ENCODE data around the gene ABCC10.
"Not testable (repeated sequence)": the region's sequence is repeated elsewhere in the genome, so short reads cannot be mapped to it uniquely, and the experiment has no call there.

Gene ABCC10

DNA sequence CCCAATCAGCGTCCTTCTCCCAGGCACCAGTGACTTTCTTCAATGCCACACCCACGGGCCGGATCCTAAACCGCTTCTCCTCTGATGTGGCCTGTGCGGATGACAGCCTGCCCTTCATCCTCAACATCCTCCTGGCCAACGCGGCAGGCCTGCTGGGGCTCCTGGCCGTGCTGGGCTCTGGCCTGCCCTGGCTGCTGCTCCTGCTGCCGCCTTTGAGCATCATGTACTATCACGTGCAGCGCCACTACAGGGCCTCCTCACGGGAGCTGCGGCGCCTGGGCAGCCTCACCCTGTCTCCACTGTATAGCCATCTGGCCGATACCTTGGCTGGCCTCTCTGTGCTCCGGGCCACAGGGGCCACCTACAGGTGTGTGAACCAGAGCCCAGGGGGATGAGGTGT lies 18.2 kb downstream of the ABCC10 start:
- DNase-seq, result no peak

DNA sequence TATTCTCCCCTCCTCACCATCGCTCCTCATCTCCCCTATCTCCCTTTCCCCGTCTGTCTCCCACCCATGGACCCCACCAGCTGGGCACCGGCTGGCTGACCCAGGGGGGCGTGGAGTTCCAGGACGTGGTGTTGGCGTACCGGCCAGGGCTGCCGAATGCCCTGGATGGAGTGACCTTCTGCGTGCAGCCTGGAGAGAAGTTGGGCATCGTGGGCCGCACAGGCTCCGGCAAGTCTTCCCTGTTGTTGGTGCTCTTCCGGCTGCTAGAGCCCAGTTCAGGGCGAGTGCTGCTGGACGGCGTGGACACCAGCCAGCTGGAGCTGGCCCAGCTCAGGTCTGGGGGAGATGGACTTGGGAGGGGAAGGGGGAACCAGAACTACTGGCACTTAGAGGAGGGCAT lies 20.3 kb downstream of the ABCC10 start:
- no peak for DNase-seq

DNA sequence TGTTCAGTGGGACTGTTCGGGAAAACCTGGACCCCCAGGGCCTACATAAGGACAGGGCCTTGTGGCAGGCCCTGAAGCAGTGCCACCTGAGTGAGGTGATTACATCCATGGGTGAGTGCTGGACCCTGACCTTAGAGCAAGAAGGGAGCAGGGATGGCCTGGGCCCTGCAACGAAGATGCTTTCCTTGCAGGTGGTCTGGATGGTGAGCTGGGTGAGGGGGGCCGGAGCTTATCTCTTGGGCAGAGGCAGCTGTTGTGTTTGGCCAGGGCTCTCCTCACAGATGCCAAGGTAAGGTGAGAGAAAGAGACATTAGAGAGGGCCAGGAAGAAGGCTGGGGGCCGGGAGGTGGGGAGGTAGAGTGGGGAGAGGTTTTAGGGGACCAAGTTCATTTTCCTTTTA lies 21.6 kb downstream of the ABCC10 start:
- DNase-seq, result no peak

DNA sequence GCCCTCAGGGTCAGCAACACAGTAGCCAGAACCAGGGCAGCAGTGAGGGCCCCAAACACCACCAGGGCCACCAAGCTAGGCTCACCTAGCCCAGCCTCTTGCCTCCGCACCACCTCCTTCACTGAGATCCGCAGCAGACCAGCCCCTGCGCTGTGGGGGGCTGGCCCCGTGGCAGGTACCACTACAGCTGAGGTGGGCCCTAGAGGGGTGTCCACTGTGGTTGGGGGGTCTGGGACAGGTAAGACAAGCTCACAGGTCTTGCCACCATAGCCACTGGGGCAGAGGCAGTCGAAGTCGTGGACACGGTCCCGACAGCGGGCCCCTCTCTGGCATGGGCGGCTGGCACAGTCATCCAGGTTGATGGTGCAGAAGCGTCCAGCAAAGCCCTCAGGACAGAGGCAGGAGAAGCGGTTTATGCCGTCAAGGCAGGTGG lies 23.4 kb downstream of the ABCC10 start:
- DNase-seq, result no peak

DNA sequence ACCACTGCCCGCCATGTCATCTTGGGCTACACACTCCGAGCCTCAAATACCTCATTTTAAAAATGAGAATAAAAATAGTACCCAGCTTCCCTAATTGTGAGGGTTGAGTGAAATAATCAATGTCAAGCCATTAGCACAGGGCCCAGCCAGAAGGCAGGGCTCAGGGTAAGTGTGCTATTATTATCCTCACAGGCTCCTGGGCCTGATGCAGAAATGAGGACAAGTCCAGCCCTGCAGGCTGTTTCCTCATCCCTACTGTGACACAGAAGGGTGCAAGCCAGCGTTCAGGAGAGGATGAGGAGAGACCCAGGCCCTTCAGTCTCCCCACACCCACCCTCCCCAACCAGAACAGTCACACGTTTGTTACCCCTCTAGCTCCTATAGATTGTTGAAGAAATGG lies 24.0 kb downstream of the ABCC10 start:
- DNase-seq, result no peak

DNA sequence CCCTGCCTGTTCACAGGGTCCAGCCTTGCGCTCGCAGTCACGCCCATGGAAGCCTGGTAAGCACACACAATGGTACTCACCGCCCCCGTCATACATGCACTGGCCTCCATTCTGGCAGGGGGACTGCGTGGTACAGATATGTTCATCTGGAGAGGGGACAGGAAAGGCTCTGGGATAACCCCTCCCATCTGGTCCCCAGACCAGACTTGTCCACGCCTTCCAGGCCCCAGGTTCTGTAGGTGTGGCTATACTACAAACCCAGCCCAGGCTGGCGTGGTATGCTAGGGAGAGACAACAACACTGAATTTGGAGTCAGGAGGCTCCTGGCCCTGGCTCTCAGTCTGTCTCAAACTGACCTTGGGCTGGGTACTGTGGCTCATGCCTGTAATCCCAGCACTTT lies 24.6 kb downstream of the ABCC10 start:
- no peak for DNase-seq

DNA sequence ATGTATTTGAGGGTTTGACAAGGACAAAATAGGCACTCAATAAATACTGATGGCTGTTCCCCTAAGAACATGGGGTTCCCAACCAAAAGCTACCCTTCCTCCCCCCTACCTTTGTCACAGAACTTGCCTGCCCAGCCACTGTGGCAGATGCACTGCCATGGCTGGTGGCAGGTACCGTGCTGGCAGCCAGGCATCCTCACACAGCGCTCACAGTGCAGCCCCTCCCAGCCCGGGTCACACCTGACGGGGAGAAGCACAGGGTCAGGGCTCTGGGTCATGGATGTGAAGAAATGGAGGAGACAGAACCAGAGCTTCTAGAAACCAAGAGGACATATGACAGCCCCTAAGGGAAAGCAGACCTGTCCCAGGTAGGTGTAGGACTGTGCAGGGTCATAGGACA lies 25.6 kb downstream of the ABCC10 start:
- DNase-seq, result no peak

DNA sequence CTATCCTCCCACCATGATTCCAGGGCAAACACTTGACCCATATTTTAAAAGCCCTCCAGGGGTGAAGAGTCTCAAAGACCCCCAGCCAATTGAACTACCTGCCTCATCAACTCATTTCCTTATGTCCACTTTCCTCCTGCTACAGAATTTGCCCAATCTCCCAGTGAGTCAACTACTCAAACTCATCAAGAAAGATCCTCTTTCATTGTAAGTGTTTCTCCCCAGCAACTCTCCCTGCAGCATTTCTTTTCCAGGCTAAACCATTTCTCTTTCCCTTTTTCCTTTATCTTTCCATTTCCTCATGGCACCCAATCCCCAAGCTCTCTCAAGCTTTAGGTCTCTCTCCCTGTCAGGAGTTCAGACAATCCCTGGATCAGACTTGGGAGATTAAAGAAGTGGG lies 26.5 kb downstream of the ABCC10 start:
- no peak for DNase-seq

DNA sequence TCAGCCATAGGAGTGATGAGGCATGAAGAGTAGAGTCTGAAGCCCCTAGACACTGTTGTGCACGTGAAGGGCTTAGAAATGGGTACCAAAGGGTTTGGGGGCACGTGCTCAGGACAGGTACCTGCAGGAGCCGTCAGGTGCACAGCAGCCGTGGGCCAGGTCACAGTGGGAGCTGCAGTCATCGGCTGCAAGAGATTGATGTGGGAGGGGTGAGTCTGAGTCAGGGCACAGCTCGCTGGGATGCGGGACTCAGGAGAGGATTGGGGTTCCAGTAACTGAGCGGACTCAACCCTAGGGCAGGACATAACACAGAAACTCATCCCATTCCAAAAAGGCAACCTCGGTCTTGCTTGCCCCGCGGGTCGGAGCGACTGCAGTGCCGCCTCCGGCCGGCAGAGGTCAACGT lies 27.0 kb downstream of the ABCC10 start:
- DNase-seq, result peak; percentile 34

DNA sequence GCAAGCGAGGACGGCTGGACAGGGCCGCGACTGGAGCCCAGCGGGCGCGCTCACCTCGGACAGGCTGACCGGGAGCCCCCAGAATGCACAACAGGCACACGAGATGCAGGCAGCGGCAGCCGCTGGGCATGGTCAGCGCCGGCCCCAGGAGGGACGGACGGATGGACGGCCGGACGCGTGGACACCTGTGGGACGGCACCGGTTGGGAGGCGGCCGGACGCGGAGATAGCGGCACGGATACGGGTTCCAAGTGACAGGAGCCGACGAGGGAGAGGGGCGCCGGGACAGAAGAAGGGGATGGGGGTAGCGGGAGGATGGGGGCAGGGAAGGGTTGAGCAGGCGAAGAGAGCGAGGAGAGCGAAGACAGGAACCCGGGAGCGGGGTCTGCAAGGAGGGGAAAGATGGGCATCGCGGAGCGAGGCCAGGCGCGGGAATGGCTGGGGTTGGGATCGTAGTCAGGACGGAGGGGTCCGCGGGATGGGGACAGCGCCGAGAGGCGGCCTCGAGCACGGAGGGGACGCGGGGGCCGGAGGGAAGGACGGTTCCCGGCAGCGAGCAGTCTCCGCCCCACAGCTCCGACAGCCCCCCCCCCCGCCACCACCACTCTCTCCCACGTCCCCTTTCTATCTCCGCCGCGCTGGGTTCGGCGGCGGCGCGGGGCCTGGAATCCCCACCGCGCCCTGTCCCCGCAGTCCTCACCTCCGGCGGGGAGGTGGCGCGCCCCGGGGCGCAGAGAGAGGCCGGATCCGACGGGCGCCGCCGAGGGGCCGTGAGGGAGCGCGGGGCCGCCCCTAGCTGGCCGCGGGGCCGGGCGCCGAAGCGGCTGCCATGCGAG lies 27.6 kb downstream of the ABCC10 start:
- no peak for DNase-seq

DNA sequence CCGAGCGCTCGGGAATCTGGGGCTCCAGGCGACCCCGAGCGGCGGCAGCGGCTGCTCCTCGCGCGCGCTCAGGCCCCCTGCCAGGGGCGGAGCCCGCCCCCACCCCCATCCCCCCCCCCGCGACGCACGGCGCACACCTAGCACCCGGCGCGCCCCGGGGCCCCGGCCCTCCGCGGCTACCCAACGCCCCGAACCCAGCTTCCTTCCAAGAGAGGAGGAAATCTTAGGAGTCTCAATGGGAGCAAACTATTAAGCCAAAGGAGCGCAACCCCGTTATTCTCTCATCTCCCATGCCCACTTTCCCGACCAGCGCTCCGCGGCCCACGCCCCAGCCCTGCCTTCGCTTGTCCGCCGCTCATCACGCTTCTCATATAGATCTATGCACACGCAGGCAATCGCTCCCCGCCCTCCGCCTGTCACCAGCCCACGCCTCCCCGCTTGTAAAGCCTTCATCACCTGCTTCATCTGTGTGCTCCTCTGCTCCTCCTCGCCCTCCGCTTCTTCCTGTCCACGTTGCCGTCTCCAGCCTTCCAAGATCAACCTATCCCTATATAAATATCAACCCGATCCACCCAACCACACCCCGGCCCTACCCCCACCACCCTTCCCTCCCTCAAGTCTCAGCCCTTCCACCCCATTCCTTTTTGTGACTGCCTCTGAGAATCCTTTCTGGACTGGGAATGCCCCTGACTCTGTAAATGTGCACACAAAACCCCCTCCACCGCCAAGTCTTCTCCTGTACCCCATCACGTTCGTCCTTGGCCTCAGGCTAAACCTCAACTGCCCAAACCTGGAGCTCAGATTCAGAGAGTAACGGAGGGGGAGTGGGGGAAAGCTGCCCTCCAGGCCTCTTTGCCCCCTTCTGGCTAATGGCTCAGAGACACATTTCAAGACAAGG lies 28.4 kb downstream of the ABCC10 start, which contains the start of gene DLK2:
DLK2 (minus strand) TSS at position 18 of the 898 bp plus-strand sequence. CDS start 723 bp downstream, outside the sequence.
- DNase-seq, result no peak

DNA sequence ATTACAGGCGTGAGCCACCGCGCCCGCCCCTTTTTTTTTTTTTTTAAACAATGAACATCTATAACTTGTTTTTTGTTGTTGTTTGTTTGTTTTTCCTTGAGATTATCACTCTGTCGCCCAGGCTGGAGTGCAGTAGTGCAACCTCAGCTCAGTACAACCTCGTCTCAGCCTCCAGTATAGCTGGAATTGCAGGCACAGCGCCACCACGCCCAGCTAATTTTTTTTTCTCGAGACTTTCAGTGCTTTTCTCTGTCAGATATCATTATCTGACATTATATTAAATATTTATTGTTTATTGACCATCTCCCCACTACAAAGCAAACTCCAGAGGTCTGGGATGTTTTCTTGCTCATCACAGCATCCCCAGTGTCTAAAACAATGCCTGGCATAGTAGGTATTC lies 30.3 kb downstream of the ABCC10 start:
- no peak for DNase-seq

DNA sequence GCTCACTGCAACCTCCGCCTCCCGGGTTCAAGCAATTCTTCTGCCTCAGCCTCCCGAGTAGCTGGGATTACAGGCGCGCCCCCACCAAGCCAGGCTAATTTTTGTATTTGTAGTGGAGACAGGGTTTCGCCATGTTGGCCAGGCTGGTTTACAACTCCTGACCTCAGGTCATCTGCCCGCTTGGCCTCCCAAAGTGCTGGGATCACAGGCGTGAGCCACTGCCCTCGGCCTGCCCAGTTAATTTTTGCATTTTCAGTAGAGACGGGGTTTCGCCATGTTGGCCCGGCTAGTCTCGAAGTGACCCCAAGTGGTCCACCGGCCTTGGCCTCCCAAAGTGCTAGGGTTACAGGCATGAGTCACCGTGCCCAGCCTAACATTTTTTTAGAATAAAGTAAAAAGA lies 30.8 kb downstream of the ABCC10 start:
- not testable (repeated sequence) for DNase-seq

DNA sequence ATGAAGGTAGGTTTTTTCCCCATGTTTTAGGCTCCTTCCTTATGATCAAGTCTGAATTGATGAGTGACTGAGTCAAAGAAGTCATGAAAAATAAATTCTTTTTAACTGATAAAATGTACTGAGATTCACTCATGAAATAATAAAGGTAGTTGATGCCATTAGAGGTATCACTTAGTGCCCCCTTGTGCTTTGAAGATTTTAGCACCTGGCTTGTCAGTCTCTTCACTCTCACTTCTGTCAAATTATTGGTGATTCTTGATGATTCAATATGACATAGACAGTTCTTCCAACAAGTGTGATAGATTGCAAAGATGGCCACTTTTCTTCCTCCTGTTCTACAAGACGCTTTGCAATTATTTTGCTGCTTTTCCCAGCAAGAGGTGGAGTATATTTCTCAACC lies 32.2 kb downstream of the ABCC10 start:
- no peak for DNase-seq

DNA sequence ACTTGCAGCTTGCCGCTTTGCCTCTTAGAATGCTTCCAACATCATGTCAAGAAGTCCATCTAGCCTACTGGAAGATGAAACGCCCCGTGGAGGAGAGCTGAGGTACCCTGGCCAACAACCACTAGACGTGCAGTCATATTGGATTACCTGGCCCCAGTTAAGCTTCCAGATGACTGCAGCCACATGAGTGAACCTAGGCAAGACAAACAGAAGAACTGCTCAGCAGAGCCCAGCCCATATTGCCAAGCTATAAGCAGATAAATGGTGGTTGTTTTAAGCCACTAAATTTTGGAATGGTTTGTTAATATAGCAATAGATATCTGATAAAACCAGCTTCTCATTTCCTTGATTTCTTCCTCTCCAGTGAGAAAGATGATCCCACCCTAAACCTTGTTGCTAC lies 32.7 kb downstream of the ABCC10 start:
- no peak for DNase-seq

DNA sequence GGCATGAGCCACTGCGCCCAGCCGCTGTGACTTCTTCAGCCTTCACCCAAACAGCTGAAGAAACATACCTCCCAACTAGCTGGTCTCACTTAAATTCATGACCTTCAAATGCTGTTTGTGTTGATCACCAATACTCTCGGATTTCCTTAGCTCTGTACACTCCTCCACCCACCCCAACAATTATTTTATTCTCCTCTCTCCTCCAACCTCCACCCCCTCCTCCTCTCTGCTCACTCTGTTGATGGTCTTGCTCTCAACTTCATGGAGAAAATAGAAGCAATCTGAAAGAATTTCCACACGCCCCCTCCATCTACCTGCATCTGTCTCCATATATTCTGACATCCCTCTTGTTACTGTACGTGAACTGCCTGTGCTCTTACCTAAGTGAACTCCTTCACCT lies 34.6 kb downstream of the ABCC10 start:
- no peak for DNase-seq

DNA sequence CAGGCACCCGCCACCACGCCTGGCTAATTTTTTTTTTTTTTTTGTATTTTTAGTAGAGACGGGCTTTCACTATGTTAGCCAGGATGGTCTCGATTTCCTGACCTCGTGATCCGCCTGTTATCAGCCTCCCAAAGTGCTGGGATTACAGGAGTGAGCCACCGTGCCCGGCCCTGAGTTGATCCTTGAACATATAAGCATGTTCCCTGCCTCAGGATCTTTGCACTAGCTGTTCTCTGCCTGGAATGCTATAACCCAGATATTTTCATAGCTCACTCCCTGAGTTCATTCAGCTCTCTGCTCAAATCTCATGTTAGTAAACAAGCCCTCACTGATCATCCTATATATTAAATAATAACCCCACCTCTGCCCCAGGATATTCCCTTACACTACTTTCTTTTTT lies 37.0 kb downstream of the ABCC10 start:
- DNase-seq, result no peak

DNA sequence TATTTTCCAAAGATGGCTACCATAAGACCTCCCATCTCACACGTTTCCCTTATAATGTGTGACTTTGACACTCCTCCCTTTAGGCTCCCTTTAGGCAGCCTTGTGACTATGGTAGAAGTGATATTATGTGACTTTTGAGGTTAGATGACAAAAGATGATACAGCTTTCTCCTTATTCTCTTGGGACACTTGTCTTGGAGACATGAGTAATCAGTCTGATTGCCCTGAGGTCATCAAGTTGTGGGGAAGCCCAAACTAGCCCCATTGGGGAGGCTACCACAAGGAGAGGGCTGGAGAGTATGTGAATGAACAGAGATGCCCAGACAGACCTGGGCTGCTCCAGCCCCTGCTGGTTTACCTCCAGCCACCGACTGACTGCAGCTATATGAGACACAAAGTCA lies 38.6 kb downstream of the ABCC10 start:
- no peak for DNase-seq

DNA sequence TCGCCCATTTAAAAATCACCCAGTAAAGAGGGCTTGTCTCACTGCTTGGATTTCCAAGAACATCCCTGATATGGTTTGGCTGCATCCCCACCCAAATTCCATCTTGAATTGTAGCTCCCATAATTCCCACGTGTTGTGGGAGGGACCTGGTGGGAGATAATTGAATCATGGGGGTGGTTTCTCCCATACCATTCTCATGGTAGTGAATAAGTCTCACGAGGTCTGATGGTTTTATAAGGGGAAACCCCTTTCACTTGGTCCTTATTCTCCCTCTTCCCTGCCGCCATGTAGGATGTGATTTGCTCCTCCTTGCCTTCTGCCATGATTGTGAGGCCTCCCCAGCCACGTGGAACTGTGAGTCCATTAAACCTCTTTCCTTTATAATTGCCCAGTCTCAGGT lies 39.9 kb downstream of the ABCC10 start:
- DNase-seq, result not testable (repeated sequence)

DNA sequence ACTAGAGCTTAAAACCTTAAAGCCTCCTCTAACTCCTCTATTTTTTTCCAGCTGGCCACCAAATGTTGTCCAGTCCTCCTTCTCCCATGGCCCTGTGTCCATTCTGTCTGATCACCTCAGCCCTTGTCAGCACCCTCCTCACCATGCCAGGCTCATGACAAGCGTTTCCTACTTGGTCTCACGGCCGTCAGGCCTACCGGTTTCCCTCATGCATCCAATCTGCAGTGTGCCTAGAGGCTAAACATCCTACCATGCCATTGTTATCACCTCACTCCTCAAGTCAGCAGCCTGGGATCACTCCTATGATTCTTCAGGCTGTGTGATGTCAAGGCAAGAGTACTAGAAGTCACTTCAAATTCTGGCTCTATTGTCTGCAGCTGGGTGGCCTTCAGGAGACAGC lies 40.4 kb downstream of the ABCC10 start:
- DNase-seq, result no peak

DNA sequence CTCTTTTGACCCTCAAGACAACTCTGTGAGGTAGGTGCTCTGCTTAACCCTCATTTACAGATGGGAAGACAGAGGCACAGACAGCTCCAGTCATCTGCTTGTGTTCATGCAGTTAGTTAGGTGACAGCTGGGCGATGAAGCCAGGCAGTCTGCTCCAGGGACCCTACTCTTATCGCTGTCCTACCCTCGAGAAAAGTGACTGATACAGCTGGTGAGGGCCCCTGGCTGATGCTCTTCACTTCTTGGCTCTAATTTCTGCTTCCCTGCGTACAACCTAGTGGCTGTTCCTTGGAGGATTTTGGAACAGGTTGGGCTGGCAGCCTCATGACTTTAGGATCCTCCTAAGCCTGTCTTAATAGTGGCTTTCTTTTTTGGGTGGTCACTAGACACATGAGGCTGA lies 40.9 kb downstream of the ABCC10 start:
- DNase-seq, result no peak

DNA sequence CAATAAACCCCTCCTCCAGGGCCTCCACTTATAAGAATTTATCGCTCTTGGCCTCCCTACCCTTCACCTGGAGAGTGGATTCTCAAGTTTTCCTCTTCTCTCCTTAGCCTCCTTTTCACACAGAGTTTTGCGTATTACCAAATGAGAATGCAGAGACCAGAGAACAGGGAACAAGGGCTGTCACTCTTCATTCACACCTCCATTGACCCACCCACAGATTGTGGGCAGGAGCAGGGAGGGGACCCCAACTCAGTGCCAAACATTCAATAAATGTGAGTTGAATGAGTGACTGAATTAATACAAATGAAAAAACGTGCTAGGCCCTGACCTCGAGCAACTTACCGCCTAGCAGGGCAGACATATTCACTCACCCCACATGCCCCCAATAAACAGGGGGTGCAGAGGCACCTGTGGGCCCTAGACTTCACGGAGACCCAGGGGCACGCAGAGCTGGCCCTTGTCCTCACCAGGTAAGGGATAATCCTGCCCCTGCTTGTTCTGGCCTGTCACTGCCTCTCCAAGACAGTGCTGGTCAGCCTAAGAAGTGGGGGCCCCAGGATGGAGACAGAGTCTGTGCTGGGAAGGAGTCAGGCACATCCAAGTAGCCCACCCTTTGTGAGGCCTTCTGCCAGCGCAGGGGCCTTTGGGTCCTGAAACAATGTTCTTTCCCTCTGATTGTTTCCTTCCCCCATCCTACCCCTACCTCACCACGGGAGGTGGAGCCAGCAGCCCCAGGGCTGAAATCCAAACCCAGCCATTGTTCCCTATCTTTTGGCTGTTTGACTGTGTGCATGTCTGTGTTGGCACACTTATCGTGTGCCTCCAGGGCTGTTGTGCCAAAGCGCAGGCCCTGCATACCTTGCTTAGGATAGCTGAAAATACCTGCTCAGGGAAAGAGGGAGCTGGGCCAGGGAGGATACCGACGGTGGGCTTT lies 41.7 kb downstream of the ABCC10 start:
- DNase-seq, result no peak

DNA sequence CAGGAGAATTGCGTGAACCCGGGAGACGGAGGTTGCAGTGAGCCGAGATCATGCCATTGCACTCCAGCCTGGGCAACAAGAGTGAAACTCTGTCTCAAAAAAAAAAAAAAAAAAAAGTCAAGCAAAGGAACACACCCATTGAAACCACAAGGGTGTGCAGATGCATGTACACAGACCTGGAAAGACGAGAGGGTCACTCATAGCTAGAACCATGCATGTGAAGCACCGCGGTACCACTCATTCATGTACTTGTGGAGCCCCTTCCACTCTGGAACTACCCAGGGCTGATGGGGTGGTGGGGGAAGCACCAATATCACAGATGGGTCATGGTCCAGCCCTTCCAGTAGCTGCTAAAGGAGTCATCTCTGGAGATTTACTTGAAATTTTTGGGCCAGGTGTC lies 42.6 kb downstream of the ABCC10 start:
- no peak for DNase-seq
